NCI-H526 treated with DMSO at 0.1 percent for 48 hours (cell line): ENCODE results near the gene TMCC2.
"Not testable (repeated sequence)": the region's sequence is repeated elsewhere in the genome, so short reads cannot be mapped to it uniquely, and the experiment has no call there.

Experiments
- DNase-seq: peaks from one replicate; lab custom pipeline; 2025; lab: John Stamatoyannopoulos, UW

TMCC2 gene

GRCh38 chr1:205211839-205212536, 15.8 kb upstream of the TMCC2 start:
- DNase-seq, result no peak

- no peak for DNase-seq
These were observed 13.0 kb upstream of the TMCC2 start for GRCh38 chr1:205214756-205215155.

GRCh38 chr1:205216588-205216987, 11.2 kb upstream of the TMCC2 start:
- DNase-seq, result no peak

GRCh38 chr1:205217418-205217817, 10.3 kb upstream of the TMCC2 start:
- no peak for DNase-seq

GRCh38 chr1:205220421-205220820, 7.3 kb upstream of the TMCC2 start:
- no peak for DNase-seq

GRCh38 chr1:205224736-205225135, 3.0 kb upstream of the TMCC2 start:
- DNase-seq, result no peak

GRCh38 chr1:205225901-205226765, 1.6 kb upstream of the TMCC2 start:
- DNase-seq, result no peak

GRCh38 chr1:205226868-205227583, 720 bp upstream of the TMCC2 start:
- DNase-seq, result no peak

GRCh38 chr1:205228093-205228521, 361 bp downstream of the TMCC2 start:
- no peak for DNase-seq

GRCh38 chr1:205229399-205229871, 1.7 kb downstream of the TMCC2 start:
- DNase-seq, result peak; percentile 74

GRCh38 chr1:205229916-205230700, 2.4 kb downstream of the TMCC2 start:
- DNase-seq, result no peak

- no peak for DNase-seq
These were observed 3.2 kb downstream of the TMCC2 start for GRCh38 chr1:205230982-205231381.

- no peak for DNase-seq
These were observed 4.5 kb downstream of the TMCC2 start for GRCh38 chr1:205232127-205232820.

- no peak for DNase-seq
These were observed 5.2 kb downstream of the TMCC2 start for GRCh38 chr1:205232945-205233397.

GRCh38 chr1:205233986-205234385, 6.2 kb downstream of the TMCC2 start:
- DNase-seq, result not testable (repeated sequence)

GRCh38 chr1:205235951-205236350, 8.2 kb downstream of the TMCC2 start:
- DNase-seq, result no peak

- DNase-seq, result no peak
These were observed 8.8 kb downstream of the TMCC2 start for GRCh38 chr1:205236526-205236925.

GRCh38 chr1:205236951-205237475, 9.3 kb downstream of the TMCC2 start:
- DNase-seq, result no peak

- no peak for DNase-seq
These were observed 10.1 kb downstream of the TMCC2 start for GRCh38 chr1:205237526-205238484.

GRCh38 chr1:205239078-205239477, 11.3 kb downstream of the TMCC2 start:
- DNase-seq, result no peak
